ENCODE data around the gene GOSR1. TPM values are rescaled to one million over a fixed set of nuclear protein-coding genes. Genes with fewer than 3 reads are reported as not detected.
"Not testable (repeated sequence)": the region's sequence is repeated elsewhere in the genome, so short reads cannot be mapped to it uniquely, and the experiment has no call there.

GOSR1 gene
- total RNA-seq, 1 donor from 2014 or later: 38.9 TPM

GRCh38 chr17:30547778-30548573 is 70.8 kb downstream of the GOSR1 start:
- peaks cover 9% of the 10 kb centered on the region for H3K4me1 Mint-ChIP-seq
- H3K4me3 Mint-ChIP-seq: no peak overlapping the region
- H3K79me2 ChIP-seq (ENCODE audit: low read depth): no peaks in the 10 kb centered on the region
- H3K27ac Mint-ChIP-seq: no peak overlapping the region
- H3K27ac ChIP-seq: no peak overlapping the region
- H3K4me1 ChIP-seq: no peaks in the 10 kb centered on the region
- H4K20me1 ChIP-seq (ENCODE audit: low read depth): no peaks in the 10 kb centered on the region
- H3K27me3 Mint-ChIP-seq (ENCODE audit: insufficient read depth, low read depth): no peaks in the 10 kb centered on the region
- TF ChIP-seq CTCF (IDR thresholded peaks at IDR 0.05) (no peak), EZH2phosphoT487 (IDR thresholded peaks at IDR 0.05) (no peak)
- H3K36me3 Mint-ChIP-seq: no peaks in the 10 kb centered on the region
- no peak overlapping the region for H2AFZ ChIP-seq (replicated peaks)
- no peaks in the 10 kb centered on the region for H3K27me3 ChIP-seq
- H3K4me3 ChIP-seq: no peak overlapping the region
- no peak for DNase-seq (ENCODE audit: low spot score)
- no peaks in the 10 kb centered on the region for H3K9me3 ChIP-seq (ENCODE audit: low read depth)
- no peaks in the 10 kb centered on the region for H3K36me3 ChIP-seq
- H3K9ac ChIP-seq: no peak overlapping the region
- no peaks in the 10 kb centered on the region for H3F3A ChIP-seq (ENCODE audit: low read depth)
- no peak overlapping the region for H3K4me2 ChIP-seq
- no peaks in the 10 kb centered on the region for H3K9me3 Mint-ChIP-seq

- H3K9me3 Mint-ChIP-seq; H3K27me3 ChIP-seq; DNase-seq (ENCODE audit: low spot score): not testable (repeated sequence)
Observed at GRCh38 chr17:30549181-30549580, 72.0 kb downstream of the GOSR1 start.

GRCh38 chr17:30549864-30550511 is 72.8 kb downstream of the GOSR1 start:
- Histone ChIP-seq H3K9ac (no peak overlapping the region), H3K4me3 (no peak overlapping the region), H3K4me1 (no peaks in the 10 kb centered on the region), H2AFZ (replicated peaks) (no peak overlapping the region), H3K4me2 (no peak overlapping the region), H3K36me3 (no peaks in the 10 kb centered on the region), H4K20me1 (ENCODE audit: low read depth) (no peaks in the 10 kb centered on the region), H3K27ac (no peak overlapping the region), H3K9me3 (ENCODE audit: low read depth) (no peaks in the 10 kb centered on the region), H3K27me3 (no peaks in the 10 kb centered on the region), H3K79me2 (ENCODE audit: low read depth) (no peaks in the 10 kb centered on the region), H3F3A (ENCODE audit: low read depth) (no peaks in the 10 kb centered on the region)
- DNase-seq (ENCODE audit: low spot score): no peak
- Mint-ChIP-seq H3K27me3 (ENCODE audit: insufficient read depth, low read depth) (peaks cover 3% of the 10 kb centered on the region), H3K27ac (peak overlapping the region; percentile 19), H3K9me3 (no peaks in the 10 kb centered on the region), H3K4me1 (peaks cover 9% of the 10 kb centered on the region), H3K4me3 (no peak overlapping the region), H3K36me3 (no peaks in the 10 kb centered on the region)
- no peak for TF ChIP-seq EZH2 (IDR thresholded peaks at IDR 0.05)
- TF ChIP-seq CTCF (IDR thresholded peaks at IDR 0.05): no peak
- TF ChIP-seq EZH2phosphoT487 (IDR thresholded peaks at IDR 0.05): no peak

More at GRCh38 chr17:30549181-30549580, 72.0 kb downstream of the GOSR1 start:
- H3K4me3 Mint-ChIP-seq; H2AFZ ChIP-seq (replicated peaks); H3K36me3 ChIP-seq; H3K4me3 ChIP-seq; H3K4me1 ChIP-seq; H4K20me1 ChIP-seq (ENCODE audit: low read depth); H3K27ac Mint-ChIP-seq; H3K4me1 Mint-ChIP-seq; H3K27me3 Mint-ChIP-seq (ENCODE audit: insufficient read depth, low read depth); H3K4me2 ChIP-seq; H3K27ac ChIP-seq; H3F3A ChIP-seq (ENCODE audit: low read depth); H3K36me3 Mint-ChIP-seq; H3K9me3 ChIP-seq (ENCODE audit: low read depth); H3K9ac ChIP-seq; H3K79me2 ChIP-seq (ENCODE audit: low read depth): not testable (repeated sequence)
